PC-9 (cell line): ENCODE results near the gene ANXA2. TPM values are rescaled to one million over a fixed set of nuclear protein-coding genes. Genes with fewer than 3 reads are reported as not detected.

ENCODE experiments used
- BruUV-seq: library from RNA; stranded (reverse); fragments of 400-500 nt; replicated peaks from 2 replicates; lab custom pipeline; 2021; lab: Mats Ljungman, UMichigan
- CTCF ChIA-PET: fragments of 300-600 bp; sonication (Branson Sonifier 250); formaldehyde crosslinking; loops from one replicate; lab custom pipeline; 2022; ENCODE audit warnings: antibody characterized with exemption; lab: Charles Lee
- POLR2A ChIA-PET: fragments of 300-600 bp; sonication (Branson Sonifier 250); formaldehyde crosslinking; loops from one replicate; lab custom pipeline; 2022; ENCODE audit warnings: antibody characterized with exemption; ENCODE audit not compliant: unreplicated experiment; lab: Charles Lee
- DNase-seq, 2 experiments: peaks; one replicate each; pipeline versions ENCODE4 v3.0.0 to v3.0.0-alpha.2; 2015 to 2022; ENCODE audit warnings: mixed read lengths in 1 of 2
- H2AFZ ChIP-seq: fragments of 200-600 bp; sonication (generic); 2 replicates; pipeline ENCODE4 v1.8.1; 2017; ENCODE audit warnings: antibody characterized with exemption
- H3F3A ChIP-seq: fragments of 200-600 bp; sonication (generic); 2 replicates; pipeline ENCODE4 v1.8.1; 2017; ENCODE audit warnings: antibody characterized with exemption, mild to moderate bottlenecking, low read depth; ENCODE audit not compliant: insufficient read depth
- H3K27ac ChIP-seq: fragments of 200-600 bp; sonication (generic); 2 replicates; pipeline ENCODE4 v1.6.1; 2016; ENCODE audit warnings: mixed run types
- H3K27me3 ChIP-seq: fragments of 200-600 bp; sonication (generic); 2 replicates; pipeline ENCODE4 v1.6.1; 2016; ENCODE audit warnings: low read depth, mixed run types; ENCODE audit not compliant: insufficient read depth
- H3K36me3 ChIP-seq: fragments of 200-600 bp; sonication (generic); 2 replicates; pipeline ENCODE4 v1.6.1; 2016; ENCODE audit warnings: low read depth, mixed run types
- H3K4me1 ChIP-seq: fragments of 200-600 bp; sonication (generic); replicated peaks from 2 replicates; pipeline ENCODE4 v1.6.1; 2016; ENCODE audit warnings: mixed run types; ENCODE audit not compliant: insufficient read depth
- H3K4me2 ChIP-seq: fragments of 200-600 bp; sonication (generic); 2 replicates; pipeline ENCODE4 v1.6.1; 2017; ENCODE audit warnings: mixed run types
- H3K4me3 ChIP-seq: fragments of 200-600 bp; sonication (generic); 2 replicates; pipeline ENCODE4 v1.6.1; 2016; ENCODE audit warnings: mixed run types
- H3K79me2 ChIP-seq: fragments of 200-600 bp; sonication (generic); 2 replicates; pipeline ENCODE4 v1.6.1; 2017; ENCODE audit warnings: low read depth, mixed run types
- H3K9me2 ChIP-seq: fragments of 200-600 bp; sonication (generic); 2 replicates; pipeline ENCODE4 v1.8.1; 2017; ENCODE audit warnings: mild to moderate bottlenecking; ENCODE audit not compliant: insufficient read depth
- H3K9me3 ChIP-seq: fragments of 200-600 bp; sonication (generic); 2 replicates; pipeline ENCODE4 v1.8.1; 2016; ENCODE audit warnings: low read depth; ENCODE audit not compliant: insufficient read depth
- H4K20me1 ChIP-seq: fragments of 200-600 bp; sonication (generic); 2 replicates; pipeline ENCODE4 v1.8.1; 2017; ENCODE audit not compliant: insufficient read depth
- EZH2 ChIP-seq: fragments of 200-600 bp; sonication (generic); IDR thresholded peaks from 2 replicates; pipeline ENCODE4 v1.8.0; 2017; ENCODE audit warnings: antibody characterized with exemption, low read depth
- intact Hi-C: fragments of 100-400 bp; cut with micrococcal nuclease; formaldehyde crosslinking; loops from one replicate; pipeline ENCODE4 v1.10.0; 2022; ENCODE audit not compliant: unreplicated experiment
- total RNA-seq: library from RNA; stranded (reverse); gene quantifications from 2 replicates; pipeline ENCODE4 v1.2.3, GENCODE V29; 2021
- TF ChIP-seq, protein P1 (sequence below): fragments of 200-600 bp; sonication (generic); conservative IDR thresholded peaks from 2 replicates; pipeline ENCODE4 v1.6.1; 2017; ENCODE audit warnings: mixed run types, antibody characterized with exemption, mild to moderate bottlenecking, moderate library complexity

The ANXA2 gene
- total RNA-seq, 1 experiment from 2014 or later = 1,720 TPM

DNA sequence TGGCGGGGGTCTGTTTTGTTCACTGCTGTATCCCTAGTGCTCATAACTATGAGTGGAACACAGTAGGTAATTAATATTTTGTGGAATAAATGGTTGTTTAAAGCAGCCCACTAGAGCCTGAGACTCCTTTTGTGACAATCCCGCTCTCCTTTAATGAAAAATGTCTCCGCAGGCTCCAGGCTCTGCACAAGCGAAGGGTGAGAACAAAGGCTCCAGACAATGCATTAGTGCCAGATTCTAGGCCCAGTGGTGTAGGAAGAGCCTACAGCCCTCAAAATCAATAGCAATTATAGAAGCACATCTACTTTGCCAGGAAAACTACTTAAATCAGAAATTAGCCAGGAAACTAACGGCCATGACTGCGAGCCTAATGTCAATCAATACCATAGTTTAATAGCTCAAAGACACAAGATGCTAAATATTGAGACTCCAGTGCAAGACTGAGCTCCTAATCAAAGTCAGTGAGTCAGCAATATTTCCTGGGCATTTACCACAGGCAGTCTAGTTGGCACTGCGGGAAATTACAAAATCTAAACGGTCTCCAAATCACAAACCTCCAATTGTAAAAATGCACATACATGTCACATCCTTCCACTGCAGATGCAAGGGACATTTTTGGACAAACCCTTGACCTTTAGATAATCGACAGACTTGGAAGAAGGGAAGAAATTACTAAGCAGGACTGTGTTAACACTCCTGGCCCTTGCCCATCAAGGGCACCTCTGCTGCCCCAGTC is 2.3 kb downstream of the ANXA2 start:
- Histone ChIP-seq H3K4me3 (peak overlapping the region; percentile 68), H3K27ac (peak overlapping the region; percentile 94), H4K20me1 (peaks cover 3% of the 10 kb centered on the region), H3K79me2 (peaks cover 63% of the 10 kb centered on the region), H3F3A (peaks cover 43% of the 10 kb centered on the region), H3K36me3 (0 out of 2 replicates have a peak, but pooled peaks cover 9% of the 10 kb centered on the region), H3K4me2 (peak overlapping the region; percentile 76), H3K27me3 (no peaks in the 10 kb centered on the region), H3K4me1 (peaks cover 61% of the 10 kb centered on the region), H3K9me3 (no peaks in the 10 kb centered on the region), H3K9me2 (no peaks in the 10 kb centered on the region), H2AFZ (no peak overlapping the region)
- intact Hi-C loops = loop anchor here (5.0 kb wide), 1 partner anchor 33 kb away; no protein-coding TSS in a partner anchor
- BruUV-seq = no TSS peak
- POLR2A ChIA-PET = interaction anchor here (0.6 to 2.0 kb wide), 5 partner anchors 21 to 567 kb away, joined by 3 to 24 read pairs (median 5); no protein-coding TSS in a partner anchor
- TF ChIP-seq, protein P1, sequence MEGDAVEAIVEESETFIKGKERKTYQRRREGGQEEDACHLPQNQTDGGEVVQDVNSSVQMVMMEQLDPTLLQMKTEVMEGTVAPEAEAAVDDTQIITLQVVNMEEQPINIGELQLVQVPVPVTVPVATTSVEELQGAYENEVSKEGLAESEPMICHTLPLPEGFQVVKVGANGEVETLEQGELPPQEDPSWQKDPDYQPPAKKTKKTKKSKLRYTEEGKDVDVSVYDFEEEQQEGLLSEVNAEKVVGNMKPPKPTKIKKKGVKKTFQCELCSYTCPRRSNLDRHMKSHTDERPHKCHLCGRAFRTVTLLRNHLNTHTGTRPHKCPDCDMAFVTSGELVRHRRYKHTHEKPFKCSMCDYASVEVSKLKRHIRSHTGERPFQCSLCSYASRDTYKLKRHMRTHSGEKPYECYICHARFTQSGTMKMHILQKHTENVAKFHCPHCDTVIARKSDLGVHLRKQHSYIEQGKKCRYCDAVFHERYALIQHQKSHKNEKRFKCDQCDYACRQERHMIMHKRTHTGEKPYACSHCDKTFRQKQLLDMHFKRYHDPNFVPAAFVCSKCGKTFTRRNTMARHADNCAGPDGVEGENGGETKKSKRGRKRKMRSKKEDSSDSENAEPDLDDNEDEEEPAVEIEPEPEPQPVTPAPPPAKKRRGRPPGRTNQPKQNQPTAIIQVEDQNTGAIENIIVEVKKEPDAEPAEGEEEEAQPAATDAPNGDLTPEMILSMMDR = no peak
- no peak for TF ChIP-seq EZH2
- CTCF ChIA-PET = no interaction called here
- DNase-seq = no peak

DNA sequence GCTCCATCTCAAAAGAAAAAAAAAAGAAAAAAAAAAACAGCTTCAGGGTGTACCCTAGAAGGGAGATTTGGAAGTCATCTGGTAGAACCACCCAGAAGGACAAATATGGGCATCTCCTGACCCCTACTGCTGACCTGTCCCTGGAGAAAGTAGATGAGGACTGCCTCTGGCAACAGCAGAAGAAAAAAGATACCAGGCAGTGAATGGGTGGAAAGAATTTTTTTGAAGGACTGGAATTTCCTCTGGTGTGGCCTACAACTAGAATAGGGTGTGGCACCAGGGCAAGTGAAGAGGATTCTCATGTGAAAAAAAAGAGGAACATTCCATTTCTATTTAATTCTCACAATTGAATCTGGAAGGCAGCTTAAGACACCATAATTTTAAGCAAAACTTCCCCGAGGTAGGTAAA is 3.1 kb downstream of the ANXA2 start:
- peak overlapping the region; percentile 94 for H3K27ac ChIP-seq
- no peak for TF ChIP-seq EZH2
- TF ChIP-seq, protein P1 = no peak
- H2AFZ ChIP-seq = no peak overlapping the region
- ChIA-PET CTCF (interaction anchor here (0.7 to 0.9 kb wide), 2 partner anchors 16 to 49 kb away, joined by 3 to 4 read pairs; no protein-coding TSS in a partner anchor), POLR2A (interaction anchor here (0.6 to 2.0 kb wide), 12 partner anchors 12 to 1596 kb away, joined by 4 to 24 read pairs (median 8); no protein-coding TSS in a partner anchor)
- H3K36me3 ChIP-seq = 0 out of 2 replicates have a peak, but pooled peaks cover 9% of the 10 kb centered on the region
- no peaks in the 10 kb centered on the region for H3K9me3 ChIP-seq
- BruUV-seq = TSS peak; percentile 17
- intact Hi-C loops = loop anchor here (5.0 kb wide), 1 partner anchor 32 kb away; no protein-coding TSS in a partner anchor
- H3K27me3 ChIP-seq = no peaks in the 10 kb centered on the region
- H3K4me1 ChIP-seq = peaks cover 62% of the 10 kb centered on the region
- peak overlapping the region; percentile 76 for H3K4me2 ChIP-seq
- H3K4me3 ChIP-seq = peak overlapping the region; percentile 68; the same call in 1 of the 2 replicates
- peaks cover 71% of the 10 kb centered on the region for H3K79me2 ChIP-seq
- DNase-seq = peak in 1 of 2 experiments; percentile 47
- H3F3A ChIP-seq = peaks cover 41% of the 10 kb centered on the region
- peaks cover 3% of the 10 kb centered on the region for H4K20me1 ChIP-seq
- H3K9me2 ChIP-seq = no peaks in the 10 kb centered on the region

DNA sequence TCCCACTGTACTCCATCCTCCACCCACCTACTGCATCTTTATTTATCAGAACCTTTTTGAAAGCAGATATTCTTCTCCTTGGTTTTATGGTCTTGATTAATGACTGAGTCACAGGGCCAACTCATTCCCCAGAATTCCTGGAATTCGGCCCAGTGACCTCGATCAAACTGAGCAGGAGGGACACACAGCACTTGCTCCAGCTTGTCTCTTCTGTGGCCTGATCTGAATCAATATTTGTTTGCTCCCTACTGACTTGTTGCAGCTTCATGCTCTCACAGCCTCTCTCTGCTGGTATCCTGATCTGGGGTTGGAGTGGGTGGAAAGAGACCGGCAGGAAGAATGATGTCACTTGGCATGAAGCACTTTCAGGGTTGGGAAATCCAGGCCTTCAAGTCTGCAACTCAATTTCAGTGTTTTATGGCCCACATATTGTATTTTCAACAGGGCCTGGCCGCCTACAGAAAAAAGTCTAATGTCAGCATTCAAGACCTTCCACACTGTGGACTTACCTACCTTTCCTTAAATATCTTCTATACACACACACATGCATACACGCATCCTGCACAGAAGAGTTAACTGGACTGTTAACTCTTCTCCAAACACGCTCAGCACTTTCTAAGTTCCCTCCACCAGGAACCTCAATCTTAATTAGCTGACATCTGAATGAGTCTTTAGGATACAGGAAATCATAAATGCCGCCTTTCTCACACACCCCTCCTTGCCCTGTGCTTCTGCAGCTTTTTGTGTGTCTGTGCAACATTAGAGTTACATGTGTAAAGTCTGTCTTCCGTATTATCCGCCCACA is 4.6 kb downstream of the ANXA2 start:
- Histone ChIP-seq H2AFZ (no peak overlapping the region), H3K9me2 (no peaks in the 10 kb centered on the region), H3K4me1 (peaks cover 56% of the 10 kb centered on the region), H3K4me3 (peak overlapping the region; percentile 68; the same call in 1 of the 2 replicates), H3K4me2 (peak overlapping the region; percentile 76), H3F3A (peaks cover 38% of the 10 kb centered on the region), H3K36me3 (0 out of 2 replicates have a peak, but pooled peaks cover 9% of the 10 kb centered on the region), H3K27me3 (no peaks in the 10 kb centered on the region), H4K20me1 (peaks cover 3% of the 10 kb centered on the region), H3K27ac (peak overlapping the region; percentile 94), H3K9me3 (no peaks in the 10 kb centered on the region), H3K79me2 (peaks cover 86% of the 10 kb centered on the region)
- intact Hi-C loops = loop anchor here (1.0 to 2.0 kb wide), 4 partner anchors 19 to 127 kb away; partner anchors contain the start of gene ICE2
- peak; percentile 80 to 85 for DNase-seq
- ChIA-PET POLR2A (interaction anchor here (0.6 to 0.9 kb wide), 8 partner anchors 10 to 1099 kb away, joined by 4 to 20 read pairs (median 5); no protein-coding TSS in a partner anchor), CTCF (no interaction called here)
- TF ChIP-seq, protein P1 = no peak
- TF ChIP-seq EZH2 = no peak
- no TSS peak for BruUV-seq
